ENCODE results near the gene UBE2G2.

The UBE2G2 gene

GRCh38 chr21:44818640-44819011, 17.0 kb upstream of the UBE2G2 start:
- no peak for TF ChIP-seq CTCF (IDR thresholded peaks at IDR 0.05; ENCODE audit: low read depth, low read length, missing control alignments)
- DNase-seq (ENCODE audit: low read depth) = no peak
- peak overlapping the region; percentile 77 for H3K4me3 ChIP-seq (ENCODE audit: low read depth, low read length)

- DNase-seq (ENCODE audit: low read depth) = peak; percentile 39
- TF ChIP-seq CTCF (IDR thresholded peaks at IDR 0.05; ENCODE audit: low read depth, low read length, missing control alignments) = no peak
- H3K4me3 ChIP-seq (ENCODE audit: low read depth, low read length) = peak within 1 kb of the TSS; percentile 77
Observed at GRCh38 chr21:44817914-44818639, 16.5 kb upstream of the UBE2G2 start, which contains the start of gene SUMO3. TSS of gene SUMO3 (minus strand) at chr21:44818062. CDS start at chr21:44817968, 94 bp downstream.

- H3K4me3 ChIP-seq (ENCODE audit: low read depth, low read length) = peak overlapping the region; percentile 77
- DNase-seq (ENCODE audit: low read depth) = peak; percentile 46
- no peak for TF ChIP-seq CTCF (IDR thresholded peaks at IDR 0.05; ENCODE audit: low read depth, low read length, missing control alignments)
Observed at GRCh38 chr21:44817506-44817880, 15.9 kb upstream of the UBE2G2 start.

- DNase-seq (ENCODE audit: low read depth) = no peak
- H3K4me3 ChIP-seq (ENCODE audit: low read depth, low read length) = peak overlapping the region; percentile 77
- TF ChIP-seq CTCF (IDR thresholded peaks at IDR 0.05; ENCODE audit: low read depth, low read length, missing control alignments) = no peak
Observed at GRCh38 chr21:44816761-44817505, 15.3 kb upstream of the UBE2G2 start.

- DNase-seq (ENCODE audit: low read depth) = no peak
- no peak for TF ChIP-seq CTCF (IDR thresholded peaks at IDR 0.05; ENCODE audit: low read depth, low read length, missing control alignments)
- no peak overlapping the region for H3K4me3 ChIP-seq (ENCODE audit: low read depth, low read length)
Observed at GRCh38 chr21:44815852-44816628, 14.4 kb upstream of the UBE2G2 start.

- no peak for DNase-seq (ENCODE audit: low read depth)
- TF ChIP-seq CTCF (IDR thresholded peaks at IDR 0.05; ENCODE audit: low read depth, low read length, missing control alignments) = no peak
- no peak overlapping the region for H3K4me3 ChIP-seq (ENCODE audit: low read depth, low read length)
Observed at GRCh38 chr21:44815225-44815624, 13.6 kb upstream of the UBE2G2 start.

Data from GM12864 (cell line).